DND-41 (cell line): Measurements from ENCODE around the gene NTN1.

ENCODE experiments used
- ATAC-seq: fragments of 200-7000 bp; cut with Tn5 transposase; 3 replicates; pipeline ENCODE4 v1.9.1; 2021; ENCODE audit warnings: low read depth; ENCODE audit not compliant: insufficient read depth
- DNase-seq: peaks from one replicate; pipeline ENCODE4 v3.0.0-alpha.2; 2020
- H2AFZ ChIP-seq: 2 replicates; pipeline ENCODE4 v1.6.0; 2012; ENCODE audit warnings: low read depth, low read length
- H3K27ac ChIP-seq: 2 replicates; pipeline ENCODE4 v1.5.1; 2012; ENCODE audit warnings: low read length, inconsistent platforms
- H3K27me3 ChIP-seq: fragments of 200-600 bp; sonication (generic); 2 replicates; pipeline ENCODE4 v1.6.0; 2012; ENCODE audit warnings: low read length, mild to moderate bottlenecking, inconsistent platforms; ENCODE audit not compliant: insufficient read depth, poor library complexity
- H3K36me3 ChIP-seq: 2 replicates; pipeline ENCODE4 v1.5.1; 2012; ENCODE audit warnings: low read length, inconsistent platforms; ENCODE audit not compliant: insufficient read depth
- H3K4me1 ChIP-seq: 2 replicates; pipeline ENCODE4 v1.5.1; 2012; ENCODE audit warnings: mild to moderate bottlenecking, low read length; ENCODE audit not compliant: insufficient read depth
- H3K4me2 ChIP-seq: 2 replicates; pipeline ENCODE4 v1.6.0; 2012; ENCODE audit warnings: mild to moderate bottlenecking, moderate library complexity, low read length, inconsistent platforms; ENCODE audit not compliant: insufficient read depth
- H3K4me3 ChIP-seq, 2 experiments: fragments of 200-600 bp in 1 of 2; shearing (Covaris generic) in 1 of 2; 2 replicates each; pipeline ENCODE4 v1.5.1; 2012 to 2016; ENCODE audit warnings: inconsistent platforms in 2 of 2, low read length in 2 of 2, mild to moderate bottlenecking in 2 of 2, low read depth in 1 of 2, moderate library complexity in 1 of 2
- H3K79me2 ChIP-seq: 2 replicates; pipeline ENCODE4 v1.6.0; 2012; ENCODE audit warnings: low read length, inconsistent platforms; ENCODE audit not compliant: insufficient read depth
- H3K9ac ChIP-seq: 2 replicates; pipeline ENCODE4 v1.6.0; 2012; ENCODE audit warnings: low read depth, mild to moderate bottlenecking, inconsistent platforms, low read length, moderate library complexity
- H3K9me3 ChIP-seq: 2 replicates; pipeline ENCODE4 v1.5.1; 2012; ENCODE audit warnings: low read length, moderate library complexity, mild to moderate bottlenecking, inconsistent platforms; ENCODE audit not compliant: insufficient read depth, severe bottlenecking
- H4K20me1 ChIP-seq: 2 replicates; pipeline ENCODE4 v1.6.0; 2012; ENCODE audit warnings: low read length; ENCODE audit not compliant: insufficient read depth
- CTCF ChIP-seq: IDR thresholded peaks from 2 replicates; pipeline ENCODE4 v1.5.1; 2012; ENCODE audit warnings: borderline replicate concordance, low read length, moderate library complexity, mild to moderate bottlenecking; ENCODE audit not compliant: poor library complexity, severe bottlenecking; ENCODE audit errors: extremely low read depth
- EZH2 ChIP-seq: IDR thresholded peaks from 3 replicates; pipeline ENCODE4 v1.6.1; 2012; ENCODE audit warnings: borderline replicate concordance, low read depth, mild to moderate bottlenecking, moderate library complexity, low read length, inconsistent platforms; ENCODE audit not compliant: severe bottlenecking

Gene NTN1

GRCh38 chr17:9036336-9036735, 15.0 kb downstream of the NTN1 start:
- H3K27ac ChIP-seq, result no peak overlapping the region
- H4K20me1 ChIP-seq, result no peaks in the 10 kb centered on the region
- H3K27me3 ChIP-seq, result no peaks in the 10 kb centered on the region
- H3K79me2 ChIP-seq, result no peaks in the 10 kb centered on the region
- H2AFZ ChIP-seq, result no peak overlapping the region
- no peaks in the 10 kb centered on the region for H3K9me3 ChIP-seq
- TF ChIP-seq EZH2 (no peak), CTCF (no peak)
- H3K4me2 ChIP-seq, result no peak overlapping the region
- no peak overlapping the region for H3K9ac ChIP-seq
- ATAC-seq (no peak), DNase-seq (no peak)
- no peak overlapping the region for H3K4me3 ChIP-seq
- no peaks in the 10 kb centered on the region for H3K36me3 ChIP-seq
- no peaks in the 10 kb centered on the region for H3K4me1 ChIP-seq

GRCh38 chr17:9037736-9038135, 16.4 kb downstream of the NTN1 start:
- no peaks in the 10 kb centered on the region for H3K79me2 ChIP-seq
- no peaks in the 10 kb centered on the region for H3K36me3 ChIP-seq
- no peaks in the 10 kb centered on the region for H3K4me1 ChIP-seq
- TF ChIP-seq CTCF (no peak), EZH2 (no peak)
- H3K9me3 ChIP-seq, result no peaks in the 10 kb centered on the region
- no peak overlapping the region for H3K9ac ChIP-seq
- H3K4me3 ChIP-seq, result no peak overlapping the region
- no peak overlapping the region for H2AFZ ChIP-seq
- no peaks in the 10 kb centered on the region for H3K27me3 ChIP-seq
- no peak for DNase-seq
- no peak overlapping the region for H3K27ac ChIP-seq
- no peaks in the 10 kb centered on the region for H4K20me1 ChIP-seq
- no peak for ATAC-seq
- no peak overlapping the region for H3K4me2 ChIP-seq

GRCh38 chr17:9038380-9038779, 17.1 kb downstream of the NTN1 start:
- Histone ChIP-seq H2AFZ (no peak overlapping the region), H3K36me3 (no peaks in the 10 kb centered on the region), H3K4me1 (no peaks in the 10 kb centered on the region), H3K9me3 (no peaks in the 10 kb centered on the region), H3K27me3 (no peaks in the 10 kb centered on the region), H4K20me1 (no peaks in the 10 kb centered on the region), H3K4me2 (no peak overlapping the region), H3K4me3 (no peak overlapping the region), H3K9ac (no peak overlapping the region), H3K79me2 (no peaks in the 10 kb centered on the region), H3K27ac (no peak overlapping the region)
- no peak for TF ChIP-seq EZH2
- TF ChIP-seq CTCF, result no peak
- no peak for ATAC-seq
- no peak for DNase-seq
